Body of pancreas (tissue), 4 donors: Measurements from ENCODE around the gene EOLA1. TPM values are rescaled to one million over a fixed set of nuclear protein-coding genes. Genes with fewer than 3 reads are reported as not detected.
"Not testable (repeated sequence)": the region's sequence is repeated elsewhere in the genome, so short reads cannot be mapped to it uniquely, and the experiment has no call there.

ENCODE experiments used
- ATAC-seq: fragments of 150-250 bp; one replicate; pipeline ENCODE4 v1.9.1; 2016
- DNase-seq, 4 donors: peaks; one replicate each; pipeline ENCODE4 v3.0.0-alpha.2; 2019
- H3K27ac ChIP-seq, 4 donors: fragments of 200-600 bp; sonication (generic); 1 replicate in 3 of 4; 2 replicates in 1 of 4; pipeline versions ENCODE4 v1.5.1 to v1.6.1; 2016 to 2019; ENCODE audit warnings: mild to moderate bottlenecking in 1 of 4, mixed read lengths in 1 of 4, moderate library complexity in 1 of 4
- H3K27me3 ChIP-seq, 2 donors: fragments of 200-600 bp; sonication (generic); one replicate each; pipeline ENCODE4 v1.6.0; 2016; ENCODE audit warnings: mild to moderate bottlenecking in 1 of 2
- H3K36me3 ChIP-seq, 2 donors: fragments of 200-600 bp; sonication (generic); replicated peaks in 1 of 2; 2 replicates each; pipeline ENCODE4 v1.5.1; 2016; ENCODE audit warnings: low read depth in 2 of 2; ENCODE audit not compliant: insufficient read depth in 1 of 2
- H3K4me1 ChIP-seq: fragments of 200-600 bp; sonication (generic); one replicate; pipeline ENCODE4 v1.6.0; 2016
- H3K4me3 ChIP-seq, 2 donors: fragments of 200-600 bp; sonication (generic); 1 replicate in 1 of 2; 2 replicates in 1 of 2; pipeline ENCODE4 v1.5.1; 2016 to 2019
- H3K9me3 ChIP-seq, 3 donors: fragments of 200-600 bp; sonication (generic); 1 replicate in 2 of 3; 2 replicates in 1 of 3; pipeline ENCODE4 v1.5.1; 2016
- POLR2A ChIP-seq, 3 donors: fragments of 450-650 bp; IDR thresholded peaks; one replicate each; pipeline ENCODE4 v1.6.1; 2016; ENCODE audit warnings: antibody characterized with exemption in 3 of 3, mild to moderate bottlenecking in 2 of 3
- WGBS, 2 donors: methylation state at CpG; one replicate each; pipeline ENCODE4 v1.1.5; 2017; 5-methylcytosine and 5-hydroxymethylcytosine counted together
- intact Hi-C: fragments of 100-400 bp; cut with DNase I; formaldehyde crosslinking; loops from one replicate; pipeline ENCODE4 v1.15.1; 2023
- total RNA-seq, 2 donors: library from RNA; depleted of rRNA; stranded (reverse); fragments of >200 nt; gene quantifications; one replicate each; pipeline ENCODE4 v1.1.0, GENCODE V29; 2016
- TF ChIP-seq, protein P1 (sequence below), 7 experiments: fragments of 450-650 bp in 4 of 7; fragments of 200-600 bp in 3 of 7; sonication (generic) in 3 of 7; IDR thresholded peaks; one replicate each; pipeline ENCODE4 v1.5.1; 2016 to 2019; ENCODE audit warnings: antibody characterized with exemption in 7 of 7

The EOLA1 gene
- total RNA-seq, 2 donors from 2014 or later: 7.8 to 8.2 TPM

DNA sequence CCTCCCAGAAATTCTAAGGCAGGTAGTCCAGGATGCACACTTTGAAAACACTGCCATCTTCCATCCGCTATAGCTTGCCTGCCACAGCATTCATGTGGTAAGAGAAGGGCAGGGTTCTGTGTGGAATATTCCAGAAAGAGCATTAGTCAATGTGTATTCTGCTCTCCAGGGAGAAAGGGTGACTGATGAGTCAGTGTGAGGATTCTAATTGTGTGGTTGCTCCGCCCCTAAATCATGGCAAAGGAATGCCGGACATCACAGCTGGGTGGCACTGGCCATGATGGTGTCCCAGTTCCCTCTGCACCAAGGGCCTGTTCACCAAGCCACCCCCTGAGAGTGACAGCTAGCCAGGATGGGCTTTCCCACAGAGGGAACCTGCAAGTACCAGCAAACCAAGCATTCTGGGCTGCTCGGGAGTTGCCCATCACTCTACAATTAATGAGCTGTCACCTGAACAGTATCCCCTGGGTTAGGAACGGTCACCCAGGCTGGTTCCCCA is 45.2 kb upstream of the EOLA1 start:
- peaks cover 0 to under 1% of the 10 kb centered on the region in 2 donors for H3K36me3 ChIP-seq

DNA sequence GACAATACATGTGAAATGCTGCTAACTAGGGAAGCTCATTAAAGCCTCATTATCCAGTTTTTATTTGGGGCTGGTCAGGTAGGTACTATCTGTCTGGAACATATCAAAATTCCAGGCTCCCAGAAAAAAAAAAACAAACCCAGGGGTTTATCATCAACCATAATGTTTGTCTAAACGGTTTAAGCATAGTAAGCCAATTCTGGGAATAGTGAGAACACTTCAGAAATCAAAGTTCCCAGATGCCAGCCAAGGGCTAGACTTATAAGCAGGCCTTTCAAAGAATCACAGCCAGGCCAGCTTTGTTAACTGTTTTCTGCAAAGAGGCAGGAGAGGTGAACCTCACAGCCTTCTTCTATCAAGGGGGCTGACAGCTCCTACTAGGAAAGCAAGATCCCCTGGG is 43.8 kb upstream of the EOLA1 start:
- WGBS, 2 donors: 22 to 36% methylated on average over 1 of the region's 1 CpG
- TF ChIP-seq, protein P1, sequence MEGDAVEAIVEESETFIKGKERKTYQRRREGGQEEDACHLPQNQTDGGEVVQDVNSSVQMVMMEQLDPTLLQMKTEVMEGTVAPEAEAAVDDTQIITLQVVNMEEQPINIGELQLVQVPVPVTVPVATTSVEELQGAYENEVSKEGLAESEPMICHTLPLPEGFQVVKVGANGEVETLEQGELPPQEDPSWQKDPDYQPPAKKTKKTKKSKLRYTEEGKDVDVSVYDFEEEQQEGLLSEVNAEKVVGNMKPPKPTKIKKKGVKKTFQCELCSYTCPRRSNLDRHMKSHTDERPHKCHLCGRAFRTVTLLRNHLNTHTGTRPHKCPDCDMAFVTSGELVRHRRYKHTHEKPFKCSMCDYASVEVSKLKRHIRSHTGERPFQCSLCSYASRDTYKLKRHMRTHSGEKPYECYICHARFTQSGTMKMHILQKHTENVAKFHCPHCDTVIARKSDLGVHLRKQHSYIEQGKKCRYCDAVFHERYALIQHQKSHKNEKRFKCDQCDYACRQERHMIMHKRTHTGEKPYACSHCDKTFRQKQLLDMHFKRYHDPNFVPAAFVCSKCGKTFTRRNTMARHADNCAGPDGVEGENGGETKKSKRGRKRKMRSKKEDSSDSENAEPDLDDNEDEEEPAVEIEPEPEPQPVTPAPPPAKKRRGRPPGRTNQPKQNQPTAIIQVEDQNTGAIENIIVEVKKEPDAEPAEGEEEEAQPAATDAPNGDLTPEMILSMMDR (IDR thresholded peaks at IDR 0.05): no peak
- no peak for TF ChIP-seq POLR2A (IDR thresholded peaks at IDR 0.05)
- no peak overlapping the region for H3K27ac ChIP-seq
- no peaks in the 10 kb centered on the region for H3K9me3 ChIP-seq
- H3K36me3 ChIP-seq: no peaks in the 10 kb centered on the region
- H3K4me3 ChIP-seq: no peak overlapping the region
- H3K4me1 ChIP-seq: peaks cover 3% of the 10 kb centered on the region
- intact Hi-C loops: no loop called here
- DNase-seq (no peak), ATAC-seq (no peak)
- no peaks in the 10 kb centered on the region for H3K27me3 ChIP-seq

More for the DNA sequence above, 45.2 kb upstream of the EOLA1 start:
- WGBS, 2 donors: 94 to 100% methylated on average over 1 to 3 of the region's 5 CpGs
- H3K27me3 ChIP-seq: no peaks in the 10 kb centered on the region
- H3K4me1 ChIP-seq: peaks cover 10% of the 10 kb centered on the region
- H3K4me3 ChIP-seq: no peak overlapping the region
- intact Hi-C loops: no loop called here
- ATAC-seq (no peak), DNase-seq (peak in 1 of 4 donors; percentile 6)
- H3K27ac ChIP-seq: no peak overlapping the region
- TF ChIP-seq, protein P1 (IDR thresholded peaks at IDR 0.05): no peak
- no peaks in the 10 kb centered on the region for H3K9me3 ChIP-seq

DNA sequence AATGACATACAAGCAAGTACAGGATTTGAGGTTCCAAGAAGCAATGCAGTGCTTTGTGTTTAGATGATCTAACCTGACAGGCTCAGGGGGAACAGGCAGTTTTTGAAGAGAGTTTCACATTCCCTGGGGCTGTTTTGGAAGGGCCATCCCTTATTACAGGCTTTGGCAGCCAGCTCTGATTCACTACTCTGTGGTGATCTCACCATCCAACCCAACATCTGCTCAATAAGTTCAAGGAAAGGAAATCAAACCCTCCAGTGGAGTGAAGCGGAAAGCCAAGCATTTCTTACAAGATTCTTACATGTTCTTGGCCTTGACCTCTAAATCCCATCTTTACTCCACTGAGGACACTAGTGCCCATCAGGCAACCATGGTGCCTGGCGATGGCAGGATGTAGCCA is 43.2 kb upstream of the EOLA1 start:
- Histone ChIP-seq H3K4me1 (no peaks in the 10 kb centered on the region), H3K27ac (no peak overlapping the region), H3K9me3 (no peaks in the 10 kb centered on the region), H3K27me3 (no peaks in the 10 kb centered on the region), H3K4me3 (no peak overlapping the region), H3K36me3 (no peaks in the 10 kb centered on the region)
- WGBS, 2 donors: 100% methylated on average over 2 of the region's 2 CpGs
- TF ChIP-seq, protein P1 (IDR thresholded peaks at IDR 0.05): no peak
- no peak for TF ChIP-seq POLR2A (IDR thresholded peaks at IDR 0.05)
- intact Hi-C loops: no loop called here
- no peak for DNase-seq
- ATAC-seq: no peak

DNA sequence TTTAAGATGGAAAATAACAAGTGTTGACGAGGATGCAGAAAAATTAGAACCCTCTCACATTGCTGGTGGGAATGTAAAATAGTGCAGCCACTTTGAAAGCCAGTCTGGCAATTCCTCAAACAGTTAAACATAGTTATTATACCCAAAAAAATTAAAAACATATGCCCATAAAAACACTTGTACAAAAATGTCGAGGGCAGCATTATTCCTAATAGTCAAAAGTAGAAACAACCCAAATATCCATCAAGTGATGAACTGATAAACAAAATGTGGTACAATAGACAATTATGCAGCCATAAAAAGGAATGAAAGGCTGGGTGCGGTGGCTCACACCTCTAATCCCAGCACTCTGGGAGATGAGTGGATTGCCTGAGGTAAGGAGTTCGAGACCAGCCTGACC is 42.0 kb upstream of the EOLA1 start:
- Histone ChIP-seq H3K4me3 (no peak overlapping the region), H3K4me1 (no peaks in the 10 kb centered on the region), H3K36me3 (no peaks in the 10 kb centered on the region), H3K9me3 (no peaks in the 10 kb centered on the region), H3K27me3 (no peaks in the 10 kb centered on the region), H3K27ac (no peak overlapping the region)
- no peak for ATAC-seq
- no peak for DNase-seq
- 93% methylated on average over 4 of the region's 4 CpGs for WGBS, 2 donors
- TF ChIP-seq, protein P1 (IDR thresholded peaks at IDR 0.05): no peak
- no peak for TF ChIP-seq POLR2A (IDR thresholded peaks at IDR 0.05)
- intact Hi-C loops: no loop called here

DNA sequence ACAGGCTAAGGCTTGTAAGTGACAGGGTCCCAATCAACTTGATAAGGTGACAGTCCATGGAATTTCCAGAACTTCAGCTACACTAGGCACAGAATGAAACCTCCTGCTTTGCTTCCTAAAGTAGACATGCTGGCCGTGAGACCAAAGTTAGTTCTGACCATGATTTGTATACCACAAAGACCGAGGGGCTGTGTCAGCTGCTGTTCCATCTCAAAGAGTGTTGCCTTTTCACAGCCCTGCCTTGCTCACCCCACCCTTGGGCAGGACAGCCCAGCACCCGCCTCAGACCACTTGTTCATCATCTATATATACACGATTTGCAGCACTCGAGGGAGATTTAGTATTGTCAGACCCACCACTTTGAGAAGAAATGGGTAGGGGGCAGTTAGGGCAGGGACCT is 41.0 kb upstream of the EOLA1 start:
- intact Hi-C loops: no loop called here
- Histone ChIP-seq H3K36me3 (no peaks in the 10 kb centered on the region), H3K4me3 (no peak overlapping the region), H3K27me3 (no peaks in the 10 kb centered on the region), H3K4me1 (peaks cover 7% of the 10 kb centered on the region), H3K9me3 (no peaks in the 10 kb centered on the region), H3K27ac (no peak overlapping the region)
- DNase-seq (no peak), ATAC-seq (no peak)
- TF ChIP-seq POLR2A (IDR thresholded peaks at IDR 0.05): no peak
- TF ChIP-seq, protein P1 (IDR thresholded peaks at IDR 0.05): no peak
- 83% methylated on average over 5 of the region's 5 CpGs; no CpG with 5 or more reads in 1 of the 2 donors for WGBS, 2 donors

DNA sequence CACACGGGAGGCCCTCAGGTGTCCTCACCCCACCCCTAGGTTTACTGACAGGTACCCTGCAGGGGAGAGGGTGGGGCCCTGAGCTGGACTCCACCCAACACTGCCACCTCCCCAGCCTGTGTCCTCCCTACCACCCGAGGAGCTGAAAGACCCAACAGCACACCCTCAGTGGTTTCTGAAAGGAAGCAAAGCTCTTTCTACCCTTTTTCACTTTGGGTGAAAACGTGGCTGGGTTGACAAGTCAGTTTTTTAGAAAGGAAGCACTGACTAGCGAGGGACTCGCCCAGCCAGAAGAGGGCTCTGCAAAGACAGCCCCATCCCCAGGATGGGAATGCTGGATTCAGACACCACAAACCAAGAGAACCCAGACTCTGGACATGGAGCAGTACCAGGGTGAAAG is 37.9 kb upstream of the EOLA1 start:
- DNase-seq, ATAC-seq, H3K4me3 ChIP-seq, H3K27ac ChIP-seq, H3K27me3 ChIP-seq, H3K9me3 ChIP-seq, intact Hi-C loops, H3K36me3 ChIP-seq: not testable (repeated sequence)
- peaks cover 13% of the 10 kb centered on the region for H3K4me1 ChIP-seq
- WGBS, 2 donors: no CpG with 5 or more reads among the region's 5 CpGs

DNA sequence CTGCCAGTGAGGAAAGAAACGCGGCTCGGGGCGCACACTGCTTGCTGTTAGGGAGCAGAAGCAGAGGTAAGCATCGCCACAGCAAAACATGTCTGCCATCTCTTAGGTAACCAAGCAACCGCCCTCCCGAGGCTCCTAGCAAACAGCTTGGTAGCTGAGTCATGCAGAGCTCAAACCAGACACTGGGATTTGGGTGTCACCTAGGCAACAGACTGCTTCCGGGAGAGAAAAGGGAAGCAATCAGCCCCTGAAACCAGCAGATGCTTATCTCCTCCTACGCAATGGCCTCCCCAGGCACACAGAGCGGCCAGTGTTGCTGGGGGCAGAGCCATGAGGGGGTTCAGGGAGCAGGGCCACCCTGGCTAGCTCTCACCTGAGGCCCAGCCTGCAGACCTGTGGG is 37.4 kb upstream of the EOLA1 start:
- H3K27ac ChIP-seq: peak overlapping the region in 1 of 4 donors; percentile 88
- 47% methylated on average over 3 of the region's 10 CpGs; no CpG with 5 or more reads in 1 of the 2 donors for WGBS, 2 donors
- H3K36me3 ChIP-seq, H3K27me3 ChIP-seq, H3K9me3 ChIP-seq, intact Hi-C loops, H3K4me3 ChIP-seq: not testable (repeated sequence)
- peak; percentile 17 to 54 (median 39) for DNase-seq
- ATAC-seq: peak; percentile 60
- H3K4me1 ChIP-seq: peaks cover 13% of the 10 kb centered on the region
